ENCODE measurements around the gene NOS1AP.

The NOS1AP gene

GRCh38 chr1:162224267-162224666 lies 154.8 kb downstream of the NOS1AP start:
- no peak for DNase-seq

GRCh38 chr1:162228586-162228985 lies 159.1 kb downstream of the NOS1AP start:
- no peak for DNase-seq

GRCh38 chr1:162229549-162229948 lies 160.1 kb downstream of the NOS1AP start:
- no peak for DNase-seq

GRCh38 chr1:162230096-162230495 lies 160.6 kb downstream of the NOS1AP start:
- no peak for DNase-seq

GRCh38 chr1:162230517-162230916 lies 161.0 kb downstream of the NOS1AP start:
- DNase-seq: no peak

GRCh38 chr1:162232034-162232711 lies 162.7 kb downstream of the NOS1AP start:
- no peak for DNase-seq

- no peak for DNase-seq
Observed at GRCh38 chr1:162233066-162233465, 163.6 kb downstream of the NOS1AP start.

GRCh38 chr1:162233937-162234336 lies 164.4 kb downstream of the NOS1AP start:
- DNase-seq: no peak

- DNase-seq: no peak
Observed at GRCh38 chr1:162234571-162234970, 165.1 kb downstream of the NOS1AP start.

- DNase-seq: no peak
Observed at GRCh38 chr1:162235241-162235800, 165.8 kb downstream of the NOS1AP start.

GRCh38 chr1:162236201-162236600 lies 166.7 kb downstream of the NOS1AP start:
- DNase-seq: no peak

GRCh38 chr1:162236618-162237017 lies 167.1 kb downstream of the NOS1AP start:
- no peak for DNase-seq

GRCh38 chr1:162240577-162240976 lies 171.1 kb downstream of the NOS1AP start:
- DNase-seq: no peak

GRCh38 chr1:162242804-162243203 lies 173.3 kb downstream of the NOS1AP start:
- DNase-seq: no peak

- no peak for DNase-seq
Observed at GRCh38 chr1:162248854-162249535, 179.5 kb downstream of the NOS1AP start.

GRCh38 chr1:162250004-162250730 lies 180.7 kb downstream of the NOS1AP start:
- DNase-seq: no peak

- no peak for DNase-seq
Observed at GRCh38 chr1:162251102-162251501, 181.6 kb downstream of the NOS1AP start.

- no peak for DNase-seq
Observed at GRCh38 chr1:162252214-162252613, 182.7 kb downstream of the NOS1AP start.

GRCh38 chr1:162253790-162254189 lies 184.3 kb downstream of the NOS1AP start:
- no peak for DNase-seq

- no peak for DNase-seq
Observed at GRCh38 chr1:162256287-162256686, 186.8 kb downstream of the NOS1AP start.

- DNase-seq: no peak
Observed at GRCh38 chr1:162258394-162258793, 188.9 kb downstream of the NOS1AP start.

- no peak for DNase-seq
Observed at GRCh38 chr1:162259894-162260455, 190.5 kb downstream of the NOS1AP start.

GRCh38 chr1:162264108-162264507 lies 194.6 kb downstream of the NOS1AP start:
- no peak for DNase-seq

Measured in activated CD8-positive, alpha-beta memory T cell treated with anti-CD3 and anti-CD28 coated beads for 24 hours (primary cell).